SK-N-SH (cell line): ENCODE measurements around the gene OLFM1. TPM values are rescaled to one million over a fixed set of nuclear protein-coding genes. Genes with fewer than 3 reads are reported as not detected.

Experiments
- CTCF ChIA-PET: fragments of 300-600, 350-600 bp; formaldehyde crosslinking; extraction: SDS; loops from one replicate; lab custom pipeline; 2021; lab: Yijun Ruan, JAX
- POLR2A ChIA-PET: fragments of 350-600 bp; sonication (Branson Sonifier 250); formaldehyde crosslinking; extraction: SDS; loops from one replicate; lab custom pipeline; 2020; ENCODE audit warnings: antibody characterized with exemption, inconsistent platforms; lab: Yijun Ruan, JAX
- DNase-seq: peaks from one replicate; pipeline ENCODE4 v3.0.0; 2012
- H2AFZ ChIP-seq: fragments of 200-600 bp; sonication (generic); 2 replicates; pipeline ENCODE4 v1.8.1; 2016; ENCODE audit warnings: antibody characterized with exemption, mild to moderate bottlenecking, low read depth
- H3F3A ChIP-seq: fragments of 200-600 bp; sonication (generic); replicated peaks from 2 replicates; pipeline ENCODE3; 2016; ENCODE audit warnings: antibody characterized with exemption, mild to moderate bottlenecking; ENCODE audit not compliant: insufficient read depth
- H3K27ac ChIP-seq, 2 experiments: fragments of 200-500 bp in 1 of 2; fragments of 200-600 bp in 1 of 2; sonication (Bioruptor generic) in 1 of 2; sonication (generic), shearing (Covaris generic) in 1 of 2; 2 replicates each; pipeline versions ENCODE4 v1.5.1 to v1.6.1; 2014 to 2016; ENCODE audit warnings: low read depth in 2 of 2, inconsistent platforms in 1 of 2, low read length in 1 of 2, mild to moderate bottlenecking in 1 of 2, mixed read lengths in 1 of 2
- H3K27me3 ChIP-seq: fragments of 200-600 bp; sonication (generic), shearing (Covaris generic); 2 replicates; pipeline ENCODE4 v1.6.1; 2016; ENCODE audit warnings: mixed run types; ENCODE audit not compliant: insufficient read depth
- H3K36me3 ChIP-seq, 2 experiments: fragments of 200-500 bp in 1 of 2; fragments of 200-600 bp in 1 of 2; sonication (Bioruptor generic) in 1 of 2; sonication (generic) in 1 of 2; replicated peaks in 1 of 2; 2 replicates each; pipeline versions ENCODE3 to v1.5.1; 2014 to 2016; ENCODE audit warnings: low read length in 1 of 2, mild to moderate bottlenecking in 1 of 2; ENCODE audit not compliant: insufficient read depth in 2 of 2, control insufficient read depth in 1 of 2
- H3K4me1 ChIP-seq, 2 experiments: fragments of 200-500 bp in 1 of 2; fragments of 200-600 bp in 1 of 2; sonication (Bioruptor generic) in 1 of 2; sonication (generic), shearing (Covaris generic) in 1 of 2; 2 replicates each; pipeline versions ENCODE4 v1.5.1 to v1.6.1; 2014 to 2016; ENCODE audit warnings: low read depth in 1 of 2, low read length in 1 of 2, mixed run types in 1 of 2; ENCODE audit not compliant: insufficient read depth in 2 of 2, control insufficient read depth in 1 of 2
- H3K4me2 ChIP-seq: fragments of 200-600 bp; sonication (generic), shearing (Covaris generic); 2 replicates; pipeline ENCODE4 v1.6.1; 2017; ENCODE audit warnings: mixed run types
- H3K4me3 ChIP-seq, 2 experiments: fragments of 200-500 bp in 1 of 2; fragments of 200-600 bp in 1 of 2; sonication (Bioruptor generic) in 1 of 2; sonication (generic), shearing (Covaris generic) in 1 of 2; 2 replicates each; pipeline versions ENCODE4 v1.5.1 to v1.8.1; 2014 to 2016; ENCODE audit warnings: low read depth in 2 of 2, inconsistent platforms in 1 of 2, low read length in 1 of 2, mild to moderate bottlenecking in 1 of 2, mixed read lengths in 1 of 2, moderate library complexity in 1 of 2
- H3K79me2 ChIP-seq: fragments of 200-600 bp; sonication (generic); 2 replicates; pipeline ENCODE4 v1.8.1; 2017; ENCODE audit warnings: mild to moderate bottlenecking; ENCODE audit not compliant: insufficient read depth
- H3K9ac ChIP-seq: fragments of 200-600 bp; sonication (generic); 2 replicates; pipeline ENCODE4 v1.6.1; 2017; ENCODE audit warnings: mixed run types
- H3K9me2 ChIP-seq: fragments of 200-600 bp; sonication (generic); 2 replicates; pipeline ENCODE4 v1.6.1; 2017; ENCODE audit warnings: mixed run types
- H3K9me3 ChIP-seq: fragments of 200-600 bp; sonication (generic); 2 replicates; pipeline ENCODE4 v1.6.1; 2017; ENCODE audit warnings: mixed run types, mild to moderate bottlenecking, moderate library complexity
- H4K20me1 ChIP-seq: fragments of 200-600 bp; sonication (generic); 2 replicates; pipeline ENCODE4 v1.6.1; 2017; ENCODE audit warnings: mild to moderate bottlenecking, mixed run types; ENCODE audit not compliant: insufficient read depth
- ELF1 ChIP-seq: IDR thresholded peaks from 2 replicates; pipeline ENCODE4 v1.4.0; 2012
- EZH2phosphoT487 ChIP-seq: fragments of 200-600 bp; sonication (generic); IDR thresholded peaks from 2 replicates; pipeline ENCODE4 v1.6.1; 2017; ENCODE audit warnings: low read depth, mixed run types, mild to moderate bottlenecking, antibody characterized with exemption, moderate library complexity, borderline replicate concordance
- FOXJ3 ChIP-seq: sonication (generic); formaldehyde crosslinking; IDR thresholded peaks from 2 replicates; pipeline ENCODE4 v1.5.1; 2020; ENCODE audit warnings: mild to moderate bottlenecking, missing genetic modification reagents
- FOXM1 ChIP-seq: IDR thresholded peaks from 2 replicates; pipeline ENCODE4 v1.4.0; 2012; ENCODE audit warnings: low read depth, mild to moderate bottlenecking
- GABPA ChIP-seq: IDR thresholded peaks from 2 replicates; pipeline ENCODE4 v1.4.0; 2012; ENCODE audit warnings: low read depth, mild to moderate bottlenecking
- NRF1 ChIP-seq: IDR thresholded peaks from 2 replicates; pipeline ENCODE4 v1.6.1; 2012; ENCODE audit warnings: low read depth, mild to moderate bottlenecking, low read length
- RAD21 ChIP-seq: IDR thresholded peaks from 2 replicates; pipeline ENCODE4 v1.6.1; 2012; ENCODE audit warnings: mild to moderate bottlenecking, low read length
- RCOR1 ChIP-seq: fragments of 150-350 bp; IDR thresholded peaks from 2 replicates; pipeline ENCODE4 v1.6.1; 2017; ENCODE audit warnings: antibody characterized with exemption, low read length
- TCF12 ChIP-seq: IDR thresholded peaks from 2 replicates; pipeline ENCODE4 v1.4.0; 2012
- WGBS: methylation state at CpG from one replicate; pipeline ENCODE4 v1.1.6; 2017; ENCODE audit warnings: low lambda C conversion rate; 5-methylcytosine and 5-hydroxymethylcytosine counted together
- polyA plus RNA-seq, 3 experiments: library from polyadenylated mRNA; depleted of rRNA; stranded (reverse); fragments of >200 nt; gene quantifications; 2 replicates each; pipeline ENCODE4 v1.2.3, GENCODE V29; 2012
- TF ChIP-seq, protein P1 (sequence below): fragments of 150-350 bp; IDR thresholded peaks from 2 replicates; pipeline ENCODE4 v1.6.1; 2016; ENCODE audit warnings: mild to moderate bottlenecking, low read depth, low read length
- TF ChIP-seq, protein P2 (sequence below): IDR thresholded peaks from 2 replicates; pipeline ENCODE4 v1.4.0; 2012; ENCODE audit warnings: low read depth, borderline replicate concordance
- TF ChIP-seq, protein P3 (sequence below): fragments of 200-600 bp; sonication (generic); IDR thresholded peaks from 2 replicates; pipeline ENCODE4 v1.6.1; 2017; ENCODE audit warnings: antibody characterized with exemption, mild to moderate bottlenecking, moderate library complexity
- TF ChIP-seq, protein P4 (sequence below): IDR thresholded peaks from 2 replicates; pipeline ENCODE4 v1.6.1; 2012; ENCODE audit warnings: mild to moderate bottlenecking, low read depth, low read length, moderate library complexity

The OLFM1 gene
- polyA plus RNA-seq, 1 of the 3 experiments (the other 2 are of a cell fraction): 15.9 TPM

DNA sequence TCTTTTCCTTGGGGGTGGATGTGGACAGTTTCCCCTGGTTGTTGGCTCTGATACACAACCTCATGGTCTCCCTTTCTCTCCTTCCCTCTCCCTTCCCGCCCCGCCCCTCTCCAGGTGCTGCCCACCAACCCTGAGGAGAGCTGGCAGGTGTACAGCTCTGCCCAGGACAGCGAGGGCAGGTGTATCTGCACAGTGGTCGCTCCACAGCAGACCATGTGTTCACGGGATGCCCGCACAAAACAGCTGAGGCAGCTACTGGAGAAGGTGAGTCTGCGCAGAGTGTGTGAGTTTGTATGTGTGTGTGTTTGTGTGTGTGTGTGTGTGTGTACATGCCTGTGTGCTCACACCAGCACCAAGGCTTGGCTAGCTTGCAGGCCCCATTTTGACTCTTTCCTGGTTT is 2.6 kb downstream of the OLFM1 start:
- no peaks in the 10 kb centered on the region for H3K27me3 ChIP-seq
- no peak for TF ChIP-seq FOXJ3 (CRISPR knock-in tag)
- no peak for TF ChIP-seq RCOR1
- TF ChIP-seq, protein P1, sequence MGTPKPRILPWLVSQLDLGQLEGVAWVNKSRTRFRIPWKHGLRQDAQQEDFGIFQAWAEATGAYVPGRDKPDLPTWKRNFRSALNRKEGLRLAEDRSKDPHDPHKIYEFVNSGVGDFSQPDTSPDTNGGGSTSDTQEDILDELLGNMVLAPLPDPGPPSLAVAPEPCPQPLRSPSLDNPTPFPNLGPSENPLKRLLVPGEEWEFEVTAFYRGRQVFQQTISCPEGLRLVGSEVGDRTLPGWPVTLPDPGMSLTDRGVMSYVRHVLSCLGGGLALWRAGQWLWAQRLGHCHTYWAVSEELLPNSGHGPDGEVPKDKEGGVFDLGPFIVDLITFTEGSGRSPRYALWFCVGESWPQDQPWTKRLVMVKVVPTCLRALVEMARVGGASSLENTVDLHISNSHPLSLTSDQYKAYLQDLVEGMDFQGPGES: no peak
- no peak for TF ChIP-seq GABPA
- TF ChIP-seq, protein P2, sequence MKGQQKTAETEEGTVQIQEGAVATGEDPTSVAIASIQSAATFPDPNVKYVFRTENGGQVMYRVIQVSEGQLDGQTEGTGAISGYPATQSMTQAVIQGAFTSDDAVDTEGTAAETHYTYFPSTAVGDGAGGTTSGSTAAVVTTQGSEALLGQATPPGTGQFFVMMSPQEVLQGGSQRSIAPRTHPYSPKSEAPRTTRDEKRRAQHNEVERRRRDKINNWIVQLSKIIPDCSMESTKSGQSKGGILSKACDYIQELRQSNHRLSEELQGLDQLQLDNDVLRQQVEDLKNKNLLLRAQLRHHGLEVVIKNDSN: no peak
- TF ChIP-seq, protein P3, sequence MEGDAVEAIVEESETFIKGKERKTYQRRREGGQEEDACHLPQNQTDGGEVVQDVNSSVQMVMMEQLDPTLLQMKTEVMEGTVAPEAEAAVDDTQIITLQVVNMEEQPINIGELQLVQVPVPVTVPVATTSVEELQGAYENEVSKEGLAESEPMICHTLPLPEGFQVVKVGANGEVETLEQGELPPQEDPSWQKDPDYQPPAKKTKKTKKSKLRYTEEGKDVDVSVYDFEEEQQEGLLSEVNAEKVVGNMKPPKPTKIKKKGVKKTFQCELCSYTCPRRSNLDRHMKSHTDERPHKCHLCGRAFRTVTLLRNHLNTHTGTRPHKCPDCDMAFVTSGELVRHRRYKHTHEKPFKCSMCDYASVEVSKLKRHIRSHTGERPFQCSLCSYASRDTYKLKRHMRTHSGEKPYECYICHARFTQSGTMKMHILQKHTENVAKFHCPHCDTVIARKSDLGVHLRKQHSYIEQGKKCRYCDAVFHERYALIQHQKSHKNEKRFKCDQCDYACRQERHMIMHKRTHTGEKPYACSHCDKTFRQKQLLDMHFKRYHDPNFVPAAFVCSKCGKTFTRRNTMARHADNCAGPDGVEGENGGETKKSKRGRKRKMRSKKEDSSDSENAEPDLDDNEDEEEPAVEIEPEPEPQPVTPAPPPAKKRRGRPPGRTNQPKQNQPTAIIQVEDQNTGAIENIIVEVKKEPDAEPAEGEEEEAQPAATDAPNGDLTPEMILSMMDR: no peak
- TF ChIP-seq FOXM1: no peak
- no peak for TF ChIP-seq EZH2phosphoT487
- no peak for TF ChIP-seq NRF1
- no peak for TF ChIP-seq TCF12
- no peak for TF ChIP-seq RAD21

DNA sequence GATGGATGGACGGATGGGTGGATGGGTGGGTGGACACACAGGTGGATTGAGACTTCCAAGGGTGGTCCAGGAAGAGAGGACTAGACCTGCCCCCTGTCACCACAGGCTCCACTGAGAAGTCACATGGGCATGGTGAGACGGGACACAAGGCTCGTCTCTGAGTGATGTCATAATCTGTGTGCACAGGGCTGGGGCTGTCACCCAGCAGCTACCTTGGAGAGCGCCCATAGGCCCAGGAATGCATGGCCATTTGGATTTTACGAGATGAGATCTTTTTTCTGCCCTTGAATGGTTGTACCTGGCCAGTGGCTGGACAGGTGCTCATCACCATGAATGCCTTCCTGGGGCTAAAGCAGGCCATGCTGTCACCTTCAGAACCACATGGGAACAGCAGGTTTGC is 3.1 kb downstream of the OLFM1 start:
- WGBS: 75% methylated on average over 2 of the region's 5 CpGs
- Histone ChIP-seq H3K4me2 (no peak overlapping the region), H3K27ac (no peak overlapping the region), H3K4me3 (no peak overlapping the region), H2AFZ (no peak overlapping the region), H3K79me2 (no peaks in the 10 kb centered on the region), H3K4me1 (peaks cover 0 to 12% of the 10 kb centered on the region in 2 experiments; a peak in 2 of 4 replicates), H3K9me3 (no peaks in the 10 kb centered on the region), H3K27me3 (no peaks in the 10 kb centered on the region), H3K36me3 (no peaks in the 10 kb centered on the region), H4K20me1 (0 out of 2 replicates have a peak, but pooled peaks cover 6% of the 10 kb centered on the region), H3K9me2 (no peaks in the 10 kb centered on the region), H3F3A (peaks cover 4% of the 10 kb centered on the region), H3K9ac (no peak overlapping the region)
- ChIA-PET CTCF (interaction anchor here (9.9 kb wide), 1 partner anchor 322 kb away, joined by 290 read pairs; no protein-coding TSS in a partner anchor), POLR2A (no interaction called here)
- no peak for DNase-seq
- no peak for TF ChIP-seq ELF1
- TF ChIP-seq FOXM1: no peak
- TF ChIP-seq, protein P4, sequence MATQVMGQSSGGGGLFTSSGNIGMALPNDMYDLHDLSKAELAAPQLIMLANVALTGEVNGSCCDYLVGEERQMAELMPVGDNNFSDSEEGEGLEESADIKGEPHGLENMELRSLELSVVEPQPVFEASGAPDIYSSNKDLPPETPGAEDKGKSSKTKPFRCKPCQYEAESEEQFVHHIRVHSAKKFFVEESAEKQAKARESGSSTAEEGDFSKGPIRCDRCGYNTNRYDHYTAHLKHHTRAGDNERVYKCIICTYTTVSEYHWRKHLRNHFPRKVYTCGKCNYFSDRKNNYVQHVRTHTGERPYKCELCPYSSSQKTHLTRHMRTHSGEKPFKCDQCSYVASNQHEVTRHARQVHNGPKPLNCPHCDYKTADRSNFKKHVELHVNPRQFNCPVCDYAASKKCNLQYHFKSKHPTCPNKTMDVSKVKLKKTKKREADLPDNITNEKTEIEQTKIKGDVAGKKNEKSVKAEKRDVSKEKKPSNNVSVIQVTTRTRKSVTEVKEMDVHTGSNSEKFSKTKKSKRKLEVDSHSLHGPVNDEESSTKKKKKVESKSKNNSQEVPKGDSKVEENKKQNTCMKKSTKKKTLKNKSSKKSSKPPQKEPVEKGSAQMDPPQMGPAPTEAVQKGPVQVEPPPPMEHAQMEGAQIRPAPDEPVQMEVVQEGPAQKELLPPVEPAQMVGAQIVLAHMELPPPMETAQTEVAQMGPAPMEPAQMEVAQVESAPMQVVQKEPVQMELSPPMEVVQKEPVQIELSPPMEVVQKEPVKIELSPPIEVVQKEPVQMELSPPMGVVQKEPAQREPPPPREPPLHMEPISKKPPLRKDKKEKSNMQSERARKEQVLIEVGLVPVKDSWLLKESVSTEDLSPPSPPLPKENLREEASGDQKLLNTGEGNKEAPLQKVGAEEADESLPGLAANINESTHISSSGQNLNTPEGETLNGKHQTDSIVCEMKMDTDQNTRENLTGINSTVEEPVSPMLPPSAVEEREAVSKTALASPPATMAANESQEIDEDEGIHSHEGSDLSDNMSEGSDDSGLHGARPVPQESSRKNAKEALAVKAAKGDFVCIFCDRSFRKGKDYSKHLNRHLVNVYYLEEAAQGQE: peak; percentile 90

More for the DNA sequence above, 2.6 kb downstream of the OLFM1 start:
- 0 out of 2 replicates have a peak, but pooled peaks cover 10% of the 10 kb centered on the region for H4K20me1 ChIP-seq
- H3K9me3 ChIP-seq: no peaks in the 10 kb centered on the region
- ChIA-PET CTCF (interaction anchor here (0.8 to 9.9 kb wide), 3 partner anchors 95 to 322 kb away, joined by 3 to 290 read pairs (median 154); no protein-coding TSS in a partner anchor), POLR2A (no interaction called here)
- H3K4me2 ChIP-seq: no peak overlapping the region
- no peak overlapping the region for H2AFZ ChIP-seq
- no peak overlapping the region for H3K27ac ChIP-seq
- no peaks in the 10 kb centered on the region for H3K79me2 ChIP-seq
- no peak overlapping the region for H3K4me3 ChIP-seq
- no peak overlapping the region for H3K9ac ChIP-seq
- peaks cover 4% of the 10 kb centered on the region for H3F3A ChIP-seq
- no peaks in the 10 kb centered on the region for H3K9me2 ChIP-seq
- peaks cover 0 to 10% of the 10 kb centered on the region in 2 experiments; a peak in 2 of 4 replicates for H3K4me1 ChIP-seq
- no peak for DNase-seq
- no peaks in the 10 kb centered on the region for H3K36me3 ChIP-seq
- WGBS: 66% methylated on average over 5 of the region's 7 CpGs
